Mesendoderm (in vitro differentiated cells): ENCODE data around the gene RAB31.
A peak's percentile ranks its signal among the peaks of the same experiment; 100 is the strongest.

Source experiments
- DNase-seq: peaks from one replicate; pipeline ENCODE4 v3.0.0; 2013
- H2AK5ac ChIP-seq: 2 replicates; pipeline ENCODE4 v1.6.1; 2013; ENCODE audit warnings: low read length, inconsistent platforms
- H2BK120ac ChIP-seq: 2 replicates; pipeline ENCODE4 v1.6.1; 2013; ENCODE audit warnings: low read depth, mild to moderate bottlenecking, low read length, moderate library complexity, mixed read lengths
- H2BK15ac ChIP-seq: replicated peaks from 2 replicates; pipeline ENCODE4 v1.6.1; 2013; ENCODE audit warnings: low read depth, mild to moderate bottlenecking, moderate library complexity
- H2BK5ac ChIP-seq: 2 replicates; pipeline ENCODE4 v1.6.1; 2013; ENCODE audit warnings: low read length, inconsistent platforms
- H3K18ac ChIP-seq: 2 replicates; pipeline ENCODE4 v1.6.1; 2013; ENCODE audit warnings: mild to moderate bottlenecking, low read length, mixed read lengths
- H3K23ac ChIP-seq: one replicate; pipeline ENCODE4 v1.6.1; 2013; ENCODE audit warnings: low read length
- H3K27ac ChIP-seq: 2 replicates; pipeline ENCODE4 v1.5.1; 2013; ENCODE audit warnings: low read depth, mild to moderate bottlenecking, inconsistent platforms, low read length, moderate library complexity
- H3K27me3 ChIP-seq: 2 replicates; pipeline ENCODE4 v1.6.1; 2013; ENCODE audit warnings: low read length, control low read depth, mild to moderate bottlenecking, inconsistent platforms; ENCODE audit not compliant: insufficient read depth, poor library complexity
- H3K36me3 ChIP-seq: 2 replicates; pipeline ENCODE4 v1.6.1; 2013; ENCODE audit warnings: low read length, inconsistent platforms; ENCODE audit not compliant: control insufficient read depth, insufficient read depth
- H3K4ac ChIP-seq: one replicate; pipeline ENCODE4 v1.6.1; 2013; ENCODE audit warnings: low read depth, mild to moderate bottlenecking, low read length, moderate library complexity
- H3K4me1 ChIP-seq: 2 replicates; pipeline ENCODE4 v1.6.1; 2013; ENCODE audit warnings: low read depth, low read length, inconsistent platforms; ENCODE audit not compliant: control insufficient read depth
- H3K4me2 ChIP-seq: 2 replicates; pipeline ENCODE4 v1.6.1; 2013; ENCODE audit warnings: low read length
- H3K4me3 ChIP-seq: 2 replicates; pipeline ENCODE4 v1.5.1; 2013; ENCODE audit warnings: mild to moderate bottlenecking, low read length
- H3K56ac ChIP-seq: one replicate; pipeline ENCODE4 v1.6.1; 2013; ENCODE audit warnings: low read length
- H3K79me1 ChIP-seq: 2 replicates; pipeline ENCODE4 v1.6.1; 2013; ENCODE audit warnings: low read length, inconsistent platforms
- H3K79me2 ChIP-seq: 2 replicates; pipeline ENCODE4 v1.6.1; 2013; ENCODE audit warnings: mild to moderate bottlenecking, low read length; ENCODE audit not compliant: control insufficient read depth, insufficient read depth
- H3K9ac ChIP-seq: 2 replicates; pipeline ENCODE4 v1.6.1; 2013; ENCODE audit warnings: low read length, inconsistent platforms
- H4K5ac ChIP-seq: one replicate; pipeline ENCODE4 v1.6.1; 2013; ENCODE audit warnings: low read length
- H4K8ac ChIP-seq: one replicate; pipeline ENCODE4 v1.6.1; 2013; ENCODE audit warnings: low read depth, mild to moderate bottlenecking, control low read depth, low read length, moderate library complexity
- WGBS: extraction: QIAGEN DNeasy Blood & Tissue Kit; methylation state at CpG from one replicate; pipeline ENCODE4 v1.1.7; 2013; ENCODE audit warnings: low lambda C conversion rate, missing lambda C conversion rate; ENCODE audit not compliant: insufficient coverage; ENCODE audit errors: extremely low coverage; 5-methylcytosine and 5-hydroxymethylcytosine counted together

RAB31 gene

DNA sequence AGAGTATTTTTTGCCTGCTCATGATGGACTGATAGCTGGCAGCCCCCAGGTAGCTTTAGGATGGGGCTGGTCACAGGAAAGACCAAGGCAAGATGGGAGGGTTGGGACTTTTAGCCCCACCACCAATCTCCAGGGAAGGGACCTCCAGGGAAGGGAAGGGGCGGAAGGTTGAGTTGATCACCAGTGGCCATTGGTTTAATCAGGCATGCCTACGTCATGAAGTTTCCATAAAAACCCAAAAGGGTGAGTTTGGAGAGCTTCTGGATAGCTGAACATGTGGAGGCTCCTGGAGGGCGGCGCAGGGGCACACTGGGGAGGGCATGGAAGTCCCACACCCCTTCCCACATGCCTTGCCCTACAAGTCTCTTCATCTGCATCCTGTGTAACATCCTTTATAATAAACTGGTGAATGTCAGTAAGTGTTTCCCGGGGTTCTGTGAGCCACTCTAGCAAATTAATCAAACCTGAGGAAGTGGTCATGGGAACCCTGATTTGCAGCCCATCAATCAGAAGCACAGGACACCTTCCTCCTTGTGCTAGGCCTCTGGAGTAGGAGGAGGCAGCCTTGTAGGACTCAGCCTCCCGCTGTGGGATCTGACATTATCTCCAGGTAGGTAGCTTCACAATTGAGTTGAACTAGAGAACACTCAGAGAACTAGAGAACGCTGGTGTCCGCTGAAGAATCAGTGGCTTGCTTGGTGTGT lies 30.3 kb downstream of the RAB31 start:
- Histone ChIP-seq H3K56ac (no peak overlapping the region), H3K4me3 (no peak overlapping the region), H4K8ac (no peak overlapping the region), H3K79me2 (peaks cover 6% of the 10 kb centered on the region), H2BK15ac (no peak overlapping the region), H3K36me3 (no peaks in the 10 kb centered on the region), H3K27ac (no peak overlapping the region), H4K5ac (no peak overlapping the region), H3K4ac (no peak overlapping the region), H2BK5ac (no peak overlapping the region), H2AK5ac (no peak overlapping the region), H3K4me1 (peaks cover 10% of the 10 kb centered on the region), H3K4me2 (no peak overlapping the region), H3K27me3 (no peaks in the 10 kb centered on the region), H3K9ac (no peak overlapping the region), H3K79me1 (peaks cover 19% of the 10 kb centered on the region), H2BK120ac (no peak overlapping the region), H3K23ac (no peak overlapping the region), H3K18ac (no peak overlapping the region)
- DNase-seq, result no peak
- WGBS, result no CpG with 5 or more reads among the region's 8 CpGs

DNA sequence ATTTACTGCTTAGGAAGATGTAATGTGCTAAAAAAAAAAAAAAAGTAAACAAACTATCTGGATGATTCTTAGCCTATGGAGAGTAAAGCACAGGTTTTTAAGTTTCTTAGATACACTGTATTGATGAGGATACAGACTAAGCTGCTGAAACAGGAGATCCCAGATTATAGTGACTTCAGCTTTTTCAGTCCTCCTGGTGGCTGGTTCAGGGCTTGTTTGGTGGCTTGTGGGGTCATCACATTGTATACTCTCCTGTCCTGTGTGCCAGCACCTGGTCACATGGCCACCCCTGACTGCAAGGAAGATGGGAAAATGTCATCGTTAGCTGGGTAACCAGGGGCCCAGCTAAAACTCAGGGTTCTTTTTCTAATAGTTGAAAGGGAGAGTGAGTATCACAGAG lies 31.4 kb downstream of the RAB31 start:
- Histone ChIP-seq H3K79me1 (peaks cover 16% of the 10 kb centered on the region), H3K4ac (no peak overlapping the region), H2BK15ac (no peak overlapping the region), H3K27me3 (no peaks in the 10 kb centered on the region), H3K4me2 (no peak overlapping the region), H3K36me3 (no peaks in the 10 kb centered on the region), H4K5ac (no peak overlapping the region), H3K56ac (no peak overlapping the region), H2BK5ac (no peak overlapping the region), H3K23ac (no peak overlapping the region), H3K18ac (no peak overlapping the region), H3K27ac (no peak overlapping the region), H2AK5ac (no peak overlapping the region), H3K79me2 (peaks cover 4% of the 10 kb centered on the region), H2BK120ac (no peak overlapping the region), H4K8ac (no peak overlapping the region), H3K4me3 (no peak overlapping the region), H3K4me1 (peaks cover 15% of the 10 kb centered on the region), H3K9ac (no peak overlapping the region)
- no CpG with 5 or more reads among the region's 1 CpG for WGBS
- peak; percentile 51 for DNase-seq

DNA sequence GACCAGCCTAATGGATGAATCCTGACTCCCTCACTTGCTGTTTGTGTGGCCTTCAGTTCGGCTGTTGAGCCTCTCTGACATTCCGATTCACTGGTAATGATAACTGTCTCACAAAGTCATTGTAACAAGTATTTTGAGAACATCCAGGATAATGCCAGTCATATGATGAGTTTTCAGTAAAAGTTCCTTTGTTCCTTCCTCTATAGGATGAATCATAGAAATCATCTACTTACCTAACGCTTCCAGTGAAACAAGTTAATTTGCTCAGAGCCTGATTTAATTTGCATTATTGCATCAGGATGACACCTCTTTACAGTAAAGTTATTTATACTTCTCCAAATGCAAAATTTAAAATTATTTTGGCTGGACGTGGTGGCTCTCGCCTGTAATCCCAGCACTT lies 32.0 kb downstream of the RAB31 start:
- WGBS, result no CpG with 5 or more reads among the region's 5 CpGs
- Histone ChIP-seq H3K27ac (no peak overlapping the region), H3K9ac (no peak overlapping the region), H3K18ac (no peak overlapping the region), H2BK5ac (no peak overlapping the region), H4K8ac (no peak overlapping the region), H3K79me2 (peaks cover 4% of the 10 kb centered on the region), H3K79me1 (peaks cover 16% of the 10 kb centered on the region), H3K4me2 (no peak overlapping the region), H3K4ac (no peak overlapping the region), H3K23ac (no peak overlapping the region), H3K27me3 (no peaks in the 10 kb centered on the region), H2BK15ac (no peak overlapping the region), H3K56ac (no peak overlapping the region), H3K36me3 (no peaks in the 10 kb centered on the region), H3K4me3 (no peak overlapping the region), H2AK5ac (no peak overlapping the region), H3K4me1 (peaks cover 15% of the 10 kb centered on the region), H4K5ac (no peak overlapping the region), H2BK120ac (no peak overlapping the region)
- DNase-seq, result no peak

DNA sequence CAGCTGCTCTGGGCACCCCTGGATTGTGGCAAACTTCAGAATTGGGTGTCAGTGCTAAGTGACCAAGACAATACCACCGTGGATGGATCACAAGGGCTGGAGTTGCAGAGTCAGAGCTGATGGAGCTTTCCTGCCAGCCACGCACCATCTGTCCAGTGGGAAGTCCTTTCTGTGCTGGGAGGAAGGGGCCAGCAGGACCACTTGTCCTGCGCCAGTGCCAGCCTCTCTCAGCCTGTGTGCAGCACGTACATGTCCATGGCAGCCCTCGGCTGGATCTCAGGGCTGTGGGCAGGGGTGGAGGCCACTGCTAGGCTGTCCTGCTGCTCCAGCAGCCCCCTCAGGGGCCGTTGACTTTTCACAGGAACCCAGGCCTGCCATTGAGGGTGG lies 33.3 kb downstream of the RAB31 start:
- Histone ChIP-seq H3K27ac (peak overlapping the region; percentile 71), H2BK120ac (no peak overlapping the region), H3K79me2 (no peaks in the 10 kb centered on the region), H3K27me3 (no peaks in the 10 kb centered on the region), H2AK5ac (no peak overlapping the region), H3K23ac (no peak overlapping the region), H3K18ac (no peak overlapping the region), H4K8ac (no peak overlapping the region), H2BK5ac (peak overlapping the region; percentile 90), H4K5ac (no peak overlapping the region), H3K56ac (peak overlapping the region; percentile 87), H3K79me1 (peaks cover 10% of the 10 kb centered on the region), H2BK15ac (no peak overlapping the region), H3K4me2 (no peak overlapping the region), H3K36me3 (no peaks in the 10 kb centered on the region), H3K4me3 (no peak overlapping the region), H3K9ac (peak overlapping the region; percentile 56), H3K4me1 (peaks cover 15% of the 10 kb centered on the region), H3K4ac (peak overlapping the region; percentile 22)
- no CpG with 5 or more reads among the region's 6 CpGs for WGBS
- no peak for DNase-seq

DNA sequence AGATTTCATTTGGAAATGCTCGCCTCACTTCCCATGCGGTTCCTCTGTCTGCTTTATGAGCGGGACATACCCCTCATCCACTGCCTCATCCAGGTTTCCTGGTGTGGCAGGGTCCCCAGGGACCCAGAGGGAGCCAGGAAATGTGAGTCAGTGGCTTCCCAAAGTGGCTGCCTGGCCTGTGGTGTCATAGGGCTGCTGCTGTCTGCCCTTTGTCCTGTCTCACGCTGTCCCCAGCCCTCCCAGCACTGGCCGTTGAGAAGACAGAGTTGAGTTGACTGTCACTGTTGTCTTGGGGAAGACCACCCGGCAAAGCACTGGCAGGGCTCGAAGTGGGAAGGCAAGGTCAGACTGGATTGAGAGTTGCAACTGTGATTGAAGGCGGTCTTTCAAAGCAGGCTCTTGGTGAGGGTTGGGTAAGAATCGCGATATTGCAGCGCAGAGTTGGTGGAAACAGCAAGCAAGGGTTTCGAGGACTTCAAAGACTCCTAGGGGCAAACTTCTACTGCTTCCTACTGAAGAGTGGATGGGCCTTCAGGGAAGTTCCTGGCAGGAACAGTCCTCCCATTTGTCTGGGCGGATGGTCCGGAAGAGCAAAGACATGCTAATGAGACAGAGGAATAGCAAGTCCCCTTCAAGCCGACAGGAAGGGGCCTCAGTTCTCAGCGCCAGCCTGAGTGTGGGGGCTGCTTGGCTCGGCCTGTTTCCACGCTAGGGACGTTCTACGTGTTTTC lies 33.9 kb downstream of the RAB31 start:
- Histone ChIP-seq H3K27ac (peak overlapping the region; percentile 71), H3K4me1 (peaks cover 15% of the 10 kb centered on the region), H2BK5ac (peak overlapping the region; percentile 90), H2BK15ac (no peak overlapping the region), H3K56ac (peak overlapping the region; percentile 87), H3K27me3 (no peaks in the 10 kb centered on the region), H3K4me2 (no peak overlapping the region), H3K9ac (peak overlapping the region; percentile 56), H3K18ac (peak overlapping the region; percentile 93), H2AK5ac (peak overlapping the region; percentile 84), H4K5ac (peak overlapping the region; percentile 73), H3K79me1 (peaks cover 10% of the 10 kb centered on the region), H2BK120ac (no peak overlapping the region), H3K4ac (peak overlapping the region; percentile 22), H3K36me3 (no peaks in the 10 kb centered on the region), H3K23ac (peak overlapping the region; percentile 91), H3K79me2 (no peaks in the 10 kb centered on the region), H3K4me3 (no peak overlapping the region), H4K8ac (no peak overlapping the region)
- no CpG with 5 or more reads among the region's 20 CpGs for WGBS
- DNase-seq, result peak; percentile 91
